ENCODE measurements around the gene ITPKC. TPM values are rescaled to one million over a fixed set of nuclear protein-coding genes. Genes with fewer than 3 reads are reported as not detected.
"Not testable (repeated sequence)": the region's sequence is repeated elsewhere in the genome, so short reads cannot be mapped to it uniquely, and the experiment has no call there.

Gene ITPKC
- polyA plus RNA-seq, 3 donors: 2.7 to 5.7 (median 2.9) TPM

DNA sequence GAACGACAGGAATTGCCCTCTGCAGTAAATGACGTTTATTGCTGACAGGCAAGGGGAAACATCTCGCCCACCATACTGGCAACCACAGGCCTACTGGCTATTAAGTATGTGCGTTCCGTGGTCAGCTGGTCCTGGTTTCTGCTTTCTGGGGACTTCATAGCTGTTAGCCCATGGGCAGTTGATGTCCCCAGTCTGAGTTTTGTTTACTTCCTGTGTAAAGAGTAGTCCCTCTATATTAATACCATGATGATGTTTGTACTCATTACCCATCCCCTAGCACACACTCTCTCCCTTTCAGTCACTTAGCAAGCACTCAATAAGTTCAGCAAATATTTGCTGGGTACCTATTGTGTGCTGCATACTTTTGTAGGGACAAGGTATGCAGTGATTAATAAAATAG is 52.0 kb downstream of the ITPKC start:
- no peak overlapping the region for H3K4me3 Mint-ChIP-seq
- Histone ChIP-seq H3K9me3 (replicated peaks in 1 of 2; ENCODE audit: control insufficient read depth in 1 of 2, insufficient read depth in 1 of 2, low read length in 2 of 2) (no peaks in the 10 kb centered on the region), H3K9ac (ENCODE audit: insufficient read depth, low read length, poor library complexity, severe bottlenecking) (no peak overlapping the region), H3K4me2 (replicated peaks; ENCODE audit: extremely low read depth, low read length, poor library complexity, severe bottlenecking) (no peak overlapping the region), H3K27me3 (ENCODE audit: control insufficient read depth in 2 of 2, insufficient read depth in 2 of 2, low read length in 2 of 2) (no peaks in the 10 kb centered on the region), H3K4me3 (replicated peaks in 1 of 3; ENCODE audit: low read depth in 2 of 3, low read length in 3 of 3) (no peak overlapping the region), H2AFZ (ENCODE audit: insufficient read depth, low read depth, low read length, poor library complexity, severe bottlenecking) (no peak overlapping the region), H4K20me1 (ENCODE audit: insufficient read depth, low read length) (peaks cover 17% of the 10 kb centered on the region), H3K36me3 (replicated peaks in 1 of 2; ENCODE audit: control insufficient read depth in 1 of 2, insufficient read depth in 2 of 2, low read length in 2 of 2) (peaks cover 25 to 58% of the 10 kb centered on the region in 2 donors), H3K79me2 (ENCODE audit: insufficient read depth, low read length) (peaks cover 5% of the 10 kb centered on the region), H3K4me1 (ENCODE audit: control insufficient read depth in 1 of 2, insufficient read depth in 2 of 2, low read length in 2 of 2) (no peaks in the 10 kb centered on the region), H3K27ac (ENCODE audit: low read depth in 1 of 2, low read length in 2 of 2) (no peak overlapping the region)
- no peaks in the 10 kb centered on the region for H3K4me1 Mint-ChIP-seq
- TF ChIP-seq, protein P1, sequence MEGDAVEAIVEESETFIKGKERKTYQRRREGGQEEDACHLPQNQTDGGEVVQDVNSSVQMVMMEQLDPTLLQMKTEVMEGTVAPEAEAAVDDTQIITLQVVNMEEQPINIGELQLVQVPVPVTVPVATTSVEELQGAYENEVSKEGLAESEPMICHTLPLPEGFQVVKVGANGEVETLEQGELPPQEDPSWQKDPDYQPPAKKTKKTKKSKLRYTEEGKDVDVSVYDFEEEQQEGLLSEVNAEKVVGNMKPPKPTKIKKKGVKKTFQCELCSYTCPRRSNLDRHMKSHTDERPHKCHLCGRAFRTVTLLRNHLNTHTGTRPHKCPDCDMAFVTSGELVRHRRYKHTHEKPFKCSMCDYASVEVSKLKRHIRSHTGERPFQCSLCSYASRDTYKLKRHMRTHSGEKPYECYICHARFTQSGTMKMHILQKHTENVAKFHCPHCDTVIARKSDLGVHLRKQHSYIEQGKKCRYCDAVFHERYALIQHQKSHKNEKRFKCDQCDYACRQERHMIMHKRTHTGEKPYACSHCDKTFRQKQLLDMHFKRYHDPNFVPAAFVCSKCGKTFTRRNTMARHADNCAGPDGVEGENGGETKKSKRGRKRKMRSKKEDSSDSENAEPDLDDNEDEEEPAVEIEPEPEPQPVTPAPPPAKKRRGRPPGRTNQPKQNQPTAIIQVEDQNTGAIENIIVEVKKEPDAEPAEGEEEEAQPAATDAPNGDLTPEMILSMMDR (IDR thresholded peaks at IDR 0.05): no peak
- H3K9me3 Mint-ChIP-seq: peaks cover 0 to 14% (median 5%) of the 10 kb centered on the region in 7 donors
- peaks cover 40 to 65% of the 10 kb centered on the region in 2 donors for H3K36me3 Mint-ChIP-seq
- 70% methylated on average over 2 of the region's 5 CpGs for WGBS (ENCODE audit: insufficient coverage)
- intact Hi-C loops (cut with micrococcal nuclease): no loop called here
- peak overlapping the region in 2 of 7 donors; percentile 15 to 40 for H3K27ac Mint-ChIP-seq
- DNase-seq: no peak
- H3K27me3 Mint-ChIP-seq (ENCODE audit: low read depth in 3 of 3): peaks cover 0 to 4% (median 3%) of the 10 kb centered on the region in 3 donors

DNA sequence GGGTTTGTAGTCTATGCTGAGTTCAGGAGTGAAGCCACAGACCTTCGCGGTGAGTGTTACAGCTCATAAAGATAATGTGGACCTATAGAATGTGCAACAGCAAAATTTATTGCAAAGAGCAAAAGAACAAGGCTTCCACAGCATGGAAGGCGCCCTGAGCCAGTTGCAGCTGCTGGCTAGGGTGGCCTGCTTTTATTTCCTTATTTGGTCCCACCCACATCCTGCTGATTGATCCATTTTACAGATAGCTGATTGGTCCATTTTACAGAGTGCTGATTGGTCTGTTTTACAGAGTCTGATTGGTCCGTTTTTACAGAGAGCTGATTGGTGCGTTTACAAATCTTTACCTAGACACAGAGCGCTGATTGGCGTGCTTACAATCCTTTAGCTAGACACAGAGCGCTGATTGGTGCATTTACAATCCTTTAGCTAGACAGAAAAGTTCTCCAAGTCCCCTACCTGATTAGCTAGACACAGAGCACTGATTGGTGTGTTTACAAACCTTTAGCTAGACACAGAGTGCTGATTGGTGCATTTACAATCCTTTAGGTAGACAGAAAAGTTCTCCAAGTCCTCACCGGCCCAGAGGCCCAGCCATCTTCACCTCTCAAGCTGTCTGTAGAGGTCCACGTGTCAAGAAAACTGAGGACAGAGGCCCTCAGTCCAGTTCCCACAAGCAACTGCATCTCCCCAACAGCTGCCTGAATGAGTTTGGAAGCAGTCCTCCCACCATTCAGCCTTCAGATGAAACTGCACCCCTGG is 54.4 kb downstream of the ITPKC start:
- DNase-seq; H3K4me1 Mint-ChIP-seq; H3K4me3 ChIP-seq (replicated peaks in 1 of 3; ENCODE audit: low read depth in 2 of 3, low read length in 3 of 3); H3K4me2 ChIP-seq (replicated peaks; ENCODE audit: extremely low read depth, low read length, poor library complexity, severe bottlenecking); H3K9ac ChIP-seq (ENCODE audit: insufficient read depth, low read length, poor library complexity, severe bottlenecking); H3K27me3 ChIP-seq (ENCODE audit: control insufficient read depth in 2 of 2, insufficient read depth in 2 of 2, low read length in 2 of 2); H3K4me1 ChIP-seq (ENCODE audit: control insufficient read depth in 1 of 2, insufficient read depth in 2 of 2, low read length in 2 of 2); H2AFZ ChIP-seq (ENCODE audit: insufficient read depth, low read depth, low read length, poor library complexity, severe bottlenecking); H3K4me3 Mint-ChIP-seq; H3K79me2 ChIP-seq (ENCODE audit: insufficient read depth, low read length); H3K27ac ChIP-seq (ENCODE audit: low read depth in 1 of 2, low read length in 2 of 2); intact Hi-C loops (cut with micrococcal nuclease); H4K20me1 ChIP-seq (ENCODE audit: insufficient read depth, low read length); H3K27me3 Mint-ChIP-seq (ENCODE audit: low read depth in 3 of 3); H3K9me3 ChIP-seq (replicated peaks in 1 of 2; ENCODE audit: control insufficient read depth in 1 of 2, insufficient read depth in 1 of 2, low read length in 2 of 2): not testable (repeated sequence)
- peaks cover 3 to 34% of the 10 kb centered on the region in 2 donors for H3K36me3 ChIP-seq (replicated peaks in 1 of 2; ENCODE audit: control insufficient read depth in 1 of 2, insufficient read depth in 2 of 2, low read length in 2 of 2)
- Mint-ChIP-seq H3K27ac (peak overlapping the region in 2 of 7 donors; percentile 26 to 50), H3K36me3 (peaks cover 21 to 47% of the 10 kb centered on the region in 2 donors), H3K9me3 (peaks cover 0 to 14% (median 5%) of the 10 kb centered on the region in 7 donors)
- 100% methylated on average over 8 of the region's 10 CpGs for WGBS (ENCODE audit: insufficient coverage)
